Activated CD8-positive, alpha-beta memory T cell treated with anti-CD3 and anti-CD28 coated beads for 36 hours (primary cell): ENCODE measurements around the gene DPY30. TPM values are rescaled to one million over a fixed set of nuclear protein-coding genes. Genes with fewer than 3 reads are reported as not detected.
"Not testable (repeated sequence)": the region's sequence is repeated elsewhere in the genome, so short reads cannot be mapped to it uniquely, and the experiment has no call there.

Experiments
- CTCF ChIA-PET: fragments of 350-600 bp; sonication (Branson Sonifier 250); formaldehyde crosslinking; loops from one replicate; lab custom pipeline; 2021; ENCODE audit warnings: antibody characterized with exemption; lab: Charles Lee
- POLR2A ChIA-PET: fragments of 350-600 bp; sonication (Branson Sonifier 250); formaldehyde crosslinking; loops from one replicate; lab custom pipeline; 2021; ENCODE audit warnings: antibody characterized with exemption; lab: Charles Lee
- total RNA-seq, 2 experiments: library from RNA; stranded (reverse); gene quantifications; one replicate each; pipeline ENCODE4 v1.2.3, GENCODE V29; 2021

DPY30 gene
- 10 to 100 TPM; 78.3 to 81.2 TPM for total RNA-seq

- ChIA-PET CTCF (interaction anchor here (0.6 to 2.5 kb wide), 2 partner anchors 23 to 24 kb away, joined by 3 to 14 read pairs; partner anchors contain the start of gene SPAST), POLR2A (interaction anchor here (0.8 to 2.6 kb wide), 9 partner anchors 9 to 126 kb away, joined by 3 to 23 read pairs (median 4); partner anchors contain the start of genes MEMO1, SLC30A6 and SPAST)
These were observed at the start of gene DPY30 for GRCh38 chr2:32039447-32040219. TSS of gene DPY30 (minus strand) at chr2:32039805. CDS start at chr2:32039456, 349 bp downstream.

- CTCF ChIA-PET = interaction anchor here (0.6 kb wide), 1 partner anchor 191 kb away, joined by 4 read pairs; no protein-coding TSS in a partner anchor
- POLR2A ChIA-PET = interaction anchor here (0.6 kb wide), 1 partner anchor 52 kb away, joined by 7 read pairs; no protein-coding TSS in a partner anchor
These were observed 34.5 kb upstream of the DPY30 start for GRCh38 chr2:32074134-32074506.

GRCh38 chr2:32067549-32067948, 27.9 kb upstream of the DPY30 start:
- CTCF ChIA-PET = interaction anchor here (1.0 kb wide), 1 partner anchor 26 kb away, joined by 3 read pairs; no protein-coding TSS in a partner anchor
- POLR2A ChIA-PET = no interaction called here

GRCh38 chr2:32064713-32065112, 25.1 kb upstream of the DPY30 start:
- CTCF ChIA-PET = interaction anchor here (0.6 kb wide), 2 partner anchors 8 to 17 kb away, joined by 3 read pairs; no protein-coding TSS in a partner anchor
- POLR2A ChIA-PET = interaction anchor here (0.9 to 1.2 kb wide), 2 partner anchors 25 to 52 kb away, joined by 3 to 4 read pairs; partner anchors contain the start of gene DPY30

- ChIA-PET CTCF (interaction anchor here (0.6 to 1.2 kb wide), 4 partner anchors 8 to 53 kb away, joined by 3 to 5 read pairs (median 3); partner anchors contain the start of gene MEMO1), POLR2A (interaction anchor here (0.7 to 2.1 kb wide), 4 partner anchors 25 to 974 kb away, joined by 3 to 23 read pairs (median 4); partner anchors contain the start of genes DPY30 and SLC30A6)
These were observed 24.5 kb upstream of the DPY30 start for GRCh38 chr2:32064021-32064601.

- POLR2A ChIA-PET = interaction anchor here (0.5 to 2.1 kb wide), 5 partner anchors 24 to 974 kb away, joined by 3 to 23 read pairs (median 5); partner anchors contain the start of genes DPY30 and SLC30A6
- CTCF ChIA-PET = interaction anchor here (0.6 to 1.8 kb wide), 4 partner anchors 9 to 52 kb away, joined by 3 to 14 read pairs (median 4); partner anchors contain the start of genes DPY30 and MEMO1
These were observed 23.9 kb upstream of the DPY30 start, which contains the start of gene SPAST for GRCh38 chr2:32063310-32064020. TSS of gene SPAST (plus strand) at chr2:32063556. CDS start at chr2:32063832, 276 bp downstream.

- ChIA-PET CTCF (interaction anchor here (1.6 to 1.8 kb wide), 2 partner anchors 8 to 22 kb away, joined by 4 to 14 read pairs; partner anchors contain the start of gene DPY30), POLR2A (interaction anchor here (2.1 kb wide), 1 partner anchor 23 kb away, joined by 23 read pairs; the partner anchor contains the start of gene DPY30)
These were observed 22.6 kb upstream of the DPY30 start for GRCh38 chr2:32061973-32062861.

- CTCF ChIA-PET = no interaction called here
- POLR2A ChIA-PET = no interaction called here
These were observed 21.8 kb upstream of the DPY30 start for GRCh38 chr2:32061430-32061829.

GRCh38 chr2:32060266-32060665, 20.7 kb upstream of the DPY30 start:
- POLR2A ChIA-PET = no interaction called here
- CTCF ChIA-PET = no interaction called here

- CTCF ChIA-PET = interaction anchor here (0.6 kb wide), 1 partner anchor 1878 kb away, joined by 3 read pairs; no protein-coding TSS in a partner anchor
- POLR2A ChIA-PET = no interaction called here
These were observed 18.5 kb upstream of the DPY30 start for GRCh38 chr2:32058130-32058529.

GRCh38 chr2:32054583-32054982, 15.0 kb upstream of the DPY30 start:
- CTCF ChIA-PET = interaction anchor here (0.8 to 1.7 kb wide), 2 partner anchors 8 to 243 kb away, joined by 3 to 4 read pairs; partner anchors contain the start of gene SPAST
- POLR2A ChIA-PET = interaction anchor here (0.6 kb wide), 1 partner anchor 12 kb away, joined by 3 read pairs; no protein-coding TSS in a partner anchor

GRCh38 chr2:32051836-32052439, 12.3 kb upstream of the DPY30 start:
- CTCF ChIA-PET = no interaction called here
- POLR2A ChIA-PET = interaction anchor here (0.6 kb wide), 1 partner anchor 121 kb away, joined by 5 read pairs; no protein-coding TSS in a partner anchor

GRCh38 chr2:32043561-32043960, 4.0 kb upstream of the DPY30 start:
- CTCF ChIA-PET = interaction anchor here (0.6 kb wide), 1 partner anchor 228 kb away, joined by 3 read pairs; no protein-coding TSS in a partner anchor
- POLR2A ChIA-PET = no interaction called here

- POLR2A ChIA-PET, CTCF ChIA-PET: not testable (repeated sequence)
These were observed 5.3 kb downstream of the DPY30 start for GRCh38 chr2:32034198-32034887.

- CTCF ChIA-PET, POLR2A ChIA-PET: not testable (repeated sequence)
These were observed 20.7 kb downstream of the DPY30 start for GRCh38 chr2:32018789-32019482.

GRCh38 chr2:32012872-32013271, 26.7 kb downstream of the DPY30 start:
- ChIA-PET POLR2A (interaction anchor here (1.0 to 1.2 kb wide), 2 partner anchors 27 to 51 kb away, joined by 4 read pairs; partner anchors contain the start of gene DPY30), CTCF (interaction anchor here (1.0 kb wide), 1 partner anchor 22 kb away, joined by 3 read pairs; no protein-coding TSS in a partner anchor)
